Cardiac fibroblast (primary cell): ENCODE data around the gene CDX2.
"Not testable (repeated sequence)": the region's sequence is repeated elsewhere in the genome, so short reads cannot be mapped to it uniquely, and the experiment has no call there.

Source experiments
- DNase-seq, 2 donors: peaks; one replicate each; pipeline versions ENCODE4 v3.0.0 to v3.0.0-alpha.2; 2010; ENCODE audit warnings: low read depth in 2 of 2
- H3K4me3 ChIP-seq, 2 donors: replicated peaks in 1 of 2; 1 replicate in 1 of 2; 2 replicates in 1 of 2; pipeline ENCODE4 v1.5.1; 2011; ENCODE audit warnings: low read depth in 2 of 2, low read length in 2 of 2, mild to moderate bottlenecking in 2 of 2, moderate library complexity in 1 of 2
- TF ChIP-seq, protein P1 (sequence below): IDR thresholded peaks from one replicate; pipeline ENCODE4 v1.5.1; 2011; ENCODE audit warnings: low read depth, mild to moderate bottlenecking, low read length, inconsistent platforms

Gene CDX2

DNA sequence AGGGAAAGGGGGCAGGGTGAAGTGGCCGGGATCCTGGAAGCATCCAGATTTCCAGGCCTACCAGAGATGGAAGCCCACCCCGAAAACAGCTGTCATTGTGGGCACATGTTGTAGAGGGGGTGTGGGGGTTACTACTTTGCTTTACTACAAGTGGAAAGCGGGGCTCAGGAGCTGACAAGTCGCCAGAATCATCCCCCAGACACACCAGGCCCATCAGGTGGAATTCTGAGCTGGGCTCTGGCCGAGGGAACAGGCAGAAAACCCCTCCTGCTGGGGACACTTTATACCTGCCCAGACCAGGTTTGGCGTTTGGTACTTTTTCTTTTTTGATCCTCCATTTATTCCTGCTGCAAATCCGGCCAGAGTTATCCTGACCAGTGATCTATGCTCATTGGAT is 3.8 kb downstream of the CDX2 start:
- no peak for DNase-seq

DNA sequence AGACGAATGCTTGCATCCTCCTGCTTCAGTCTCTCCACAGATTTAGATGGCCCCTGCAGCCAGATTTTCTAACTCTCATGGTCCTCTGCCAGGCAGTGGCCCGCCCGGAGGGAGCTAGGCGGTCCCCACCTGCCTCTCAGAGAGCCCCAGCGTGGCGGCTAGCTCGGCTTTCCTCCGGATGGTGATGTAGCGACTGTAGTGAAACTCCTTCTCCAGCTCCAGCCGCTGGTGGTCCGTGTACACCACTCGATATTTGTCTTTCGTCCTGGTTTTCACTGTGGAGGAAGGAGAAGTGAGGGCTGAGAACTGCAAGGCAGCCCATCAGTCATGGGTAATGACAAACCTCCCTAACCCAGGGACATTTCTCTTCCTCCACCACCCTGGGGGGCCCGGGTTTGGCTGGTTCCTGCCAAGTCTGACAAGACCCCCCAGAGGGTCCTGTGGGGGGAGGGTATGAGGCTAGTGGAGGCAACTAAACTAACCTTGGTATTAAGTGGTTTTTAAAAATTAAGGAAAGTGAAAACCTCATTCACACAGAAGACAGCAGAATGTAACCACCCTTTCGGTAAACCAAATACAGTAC is 4.3 kb downstream of the CDX2 start:
- no peak overlapping the region for H3K4me3 ChIP-seq
- DNase-seq: no peak
- TF ChIP-seq, protein P1, sequence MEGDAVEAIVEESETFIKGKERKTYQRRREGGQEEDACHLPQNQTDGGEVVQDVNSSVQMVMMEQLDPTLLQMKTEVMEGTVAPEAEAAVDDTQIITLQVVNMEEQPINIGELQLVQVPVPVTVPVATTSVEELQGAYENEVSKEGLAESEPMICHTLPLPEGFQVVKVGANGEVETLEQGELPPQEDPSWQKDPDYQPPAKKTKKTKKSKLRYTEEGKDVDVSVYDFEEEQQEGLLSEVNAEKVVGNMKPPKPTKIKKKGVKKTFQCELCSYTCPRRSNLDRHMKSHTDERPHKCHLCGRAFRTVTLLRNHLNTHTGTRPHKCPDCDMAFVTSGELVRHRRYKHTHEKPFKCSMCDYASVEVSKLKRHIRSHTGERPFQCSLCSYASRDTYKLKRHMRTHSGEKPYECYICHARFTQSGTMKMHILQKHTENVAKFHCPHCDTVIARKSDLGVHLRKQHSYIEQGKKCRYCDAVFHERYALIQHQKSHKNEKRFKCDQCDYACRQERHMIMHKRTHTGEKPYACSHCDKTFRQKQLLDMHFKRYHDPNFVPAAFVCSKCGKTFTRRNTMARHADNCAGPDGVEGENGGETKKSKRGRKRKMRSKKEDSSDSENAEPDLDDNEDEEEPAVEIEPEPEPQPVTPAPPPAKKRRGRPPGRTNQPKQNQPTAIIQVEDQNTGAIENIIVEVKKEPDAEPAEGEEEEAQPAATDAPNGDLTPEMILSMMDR: no peak

More for the DNA sequence above, 3.8 kb downstream of the CDX2 start:
- H3K4me3 ChIP-seq: no peak overlapping the region
- TF ChIP-seq, protein P1: no peak

DNA sequence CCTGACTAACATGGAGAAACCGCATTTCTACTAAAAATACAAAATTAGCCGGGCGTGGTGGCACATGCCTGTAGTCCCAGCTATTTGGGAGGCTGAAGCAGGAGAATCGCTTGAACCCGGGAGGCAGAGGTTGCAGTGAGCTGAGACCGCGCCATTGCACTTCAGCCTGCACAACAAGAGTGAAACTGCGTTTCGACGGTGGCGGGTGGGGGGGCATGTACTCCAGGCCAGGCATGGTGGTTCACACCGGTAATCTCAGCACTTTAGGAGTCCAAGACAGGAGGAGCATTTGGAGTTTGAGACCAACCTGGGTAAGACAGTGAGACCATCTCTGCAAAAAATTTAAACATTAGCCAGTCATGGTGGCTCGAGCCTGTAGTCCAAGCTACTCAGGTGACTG is 4.9 kb downstream of the CDX2 start:
- not testable (repeated sequence) for DNase-seq, H3K4me3 ChIP-seq

DNA sequence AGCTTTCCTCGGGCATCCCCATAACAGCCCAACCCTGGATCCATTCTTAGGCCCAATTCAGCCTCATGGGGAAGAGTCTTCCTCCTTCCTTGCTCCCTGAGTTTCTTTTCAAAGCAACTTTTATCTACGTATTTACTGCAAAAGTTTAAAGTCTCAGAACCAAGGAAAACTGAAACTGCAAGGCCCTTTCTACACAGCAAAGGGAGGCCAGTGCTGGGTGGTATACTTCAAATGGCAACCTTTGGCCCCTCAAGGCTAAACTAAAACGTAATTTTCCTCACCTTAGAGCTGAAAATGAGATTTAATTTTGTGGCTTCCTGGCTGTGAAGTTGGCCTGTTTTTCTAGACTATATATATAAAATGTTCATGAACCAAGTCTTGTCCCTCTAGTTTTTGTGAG is 5.6 kb downstream of the CDX2 start:
- DNase-seq: no peak
- H3K4me3 ChIP-seq: no peak overlapping the region
- TF ChIP-seq, protein P1: no peak

DNA sequence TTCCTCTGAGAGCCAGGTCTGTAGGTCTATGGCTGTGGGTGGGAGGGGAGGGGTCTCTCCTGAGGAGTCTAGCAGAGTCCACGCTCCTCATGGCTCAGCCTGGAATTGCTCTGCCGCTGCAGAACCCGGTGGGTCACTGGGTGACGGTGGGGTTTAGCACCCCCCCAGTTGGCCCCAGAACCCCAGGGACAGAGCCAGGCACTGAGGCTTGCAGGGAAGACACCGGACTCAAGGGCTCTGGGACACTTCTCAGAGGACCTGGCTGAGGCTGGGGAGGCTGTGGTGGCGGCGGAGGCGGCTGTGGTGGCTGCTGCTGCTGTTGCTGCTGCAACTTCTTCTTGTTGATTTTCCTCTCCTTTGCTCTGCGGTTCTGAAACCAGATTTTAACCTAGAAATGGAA is 6.1 kb downstream of the CDX2 start:
- TF ChIP-seq, protein P1: no peak
- no peak overlapping the region for H3K4me3 ChIP-seq
- no peak for DNase-seq

DNA sequence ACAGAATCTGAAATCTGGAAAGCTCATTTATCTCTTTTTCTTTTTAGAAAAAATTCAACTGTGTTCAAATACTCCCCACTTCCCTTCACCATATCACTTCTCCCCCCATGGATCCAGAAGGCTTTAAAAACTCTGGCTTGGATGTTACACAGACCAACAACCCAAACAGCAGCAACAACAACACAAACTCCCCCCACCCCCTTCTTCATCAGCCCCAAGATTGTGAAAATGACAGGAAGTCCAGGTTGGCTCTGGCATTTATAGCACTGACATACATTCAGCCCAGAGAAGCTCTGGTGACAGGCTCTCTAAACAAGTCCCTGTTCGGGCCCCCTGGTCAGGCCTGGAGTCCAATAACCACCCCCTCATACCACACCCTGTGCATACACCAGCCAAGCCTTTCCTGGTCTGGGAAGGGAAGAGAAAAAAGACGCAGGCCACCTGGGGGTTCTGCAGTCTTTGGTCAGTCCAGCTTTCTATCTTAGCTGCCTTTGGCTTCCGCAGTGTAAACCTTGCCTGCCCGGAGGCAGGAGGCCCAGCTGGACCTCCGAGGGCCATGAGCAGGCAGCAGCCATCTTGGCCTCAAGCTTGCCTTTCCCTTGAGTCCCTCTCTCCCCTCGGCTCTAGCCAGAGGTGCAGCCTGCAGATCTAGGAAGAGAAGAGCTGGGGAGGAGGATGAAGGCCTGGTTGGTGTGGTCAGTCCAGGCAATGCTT is 6.8 kb downstream of the CDX2 start:
- DNase-seq: no peak
- TF ChIP-seq, protein P1: no peak
- no peak overlapping the region for H3K4me3 ChIP-seq

DNA sequence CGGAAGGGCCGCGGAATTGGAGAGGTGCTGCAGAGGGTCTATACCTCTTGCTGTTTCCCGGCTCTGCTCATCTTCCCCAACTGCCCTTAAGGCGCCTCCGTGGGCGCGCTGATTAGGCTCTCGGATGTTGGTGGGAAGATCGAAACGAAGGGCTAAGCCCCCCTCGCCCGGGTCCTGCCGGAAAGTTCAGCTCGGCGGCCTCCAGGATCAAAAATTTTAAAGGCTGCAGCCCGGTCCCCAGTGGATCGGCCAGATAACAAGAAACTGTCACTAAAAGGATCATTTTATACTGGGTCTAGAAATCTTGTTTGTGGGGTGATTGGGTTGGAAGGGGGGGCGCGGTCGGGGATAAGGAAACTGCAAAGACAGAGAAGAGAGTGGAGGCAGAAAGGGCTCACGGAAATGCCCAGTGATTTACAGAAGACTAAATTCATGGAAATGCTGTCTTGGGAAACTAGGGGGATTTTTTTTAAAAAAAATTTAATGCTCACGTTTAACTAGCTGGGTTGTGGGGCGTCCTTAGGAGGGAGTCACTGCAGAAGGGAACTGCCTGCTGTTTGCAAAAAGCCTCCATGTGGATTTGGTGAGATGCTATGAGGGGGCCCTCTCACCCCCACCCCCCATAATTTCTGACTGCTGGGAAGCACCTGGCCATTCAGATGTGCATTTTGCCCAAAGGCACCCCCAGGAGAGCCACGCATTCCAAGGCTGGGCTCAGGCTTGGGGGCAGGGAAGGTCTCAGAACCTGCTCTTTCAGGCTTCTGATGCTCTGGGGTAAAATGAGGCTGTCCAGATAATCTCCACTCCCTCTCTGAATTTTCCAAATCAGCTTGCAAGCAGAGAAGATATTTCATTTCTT is 7.7 kb downstream of the CDX2 start:
- no peak for DNase-seq
- TF ChIP-seq, protein P1: no peak
- H3K4me3 ChIP-seq: no peak overlapping the region
